Osteocyte (in vitro differentiated cells): ENCODE results near the gene ABCG2. TPM values are rescaled to one million over a fixed set of nuclear protein-coding genes. Genes with fewer than 3 reads are reported as not detected.

ENCODE experiments used
- DNase-seq: peaks from one replicate; pipeline ENCODE4 v3.0.0; 2021; ENCODE audit warnings: mixed read lengths; ENCODE audit not compliant: unreplicated experiment; ENCODE audit errors: extremely low spot score
- H3K27ac Mint-ChIP-seq: one replicate; pipeline ENCODE4 v1.8.0; 2021; ENCODE audit warnings: mild to moderate bottlenecking, mixed read lengths; ENCODE audit not compliant: unreplicated experiment
- H3K27me3 Mint-ChIP-seq: one replicate; pipeline ENCODE4 v1.8.0; 2021; ENCODE audit warnings: mixed read lengths; ENCODE audit not compliant: unreplicated experiment
- H3K36me3 Mint-ChIP-seq: one replicate; pipeline ENCODE4 v1.8.0; 2021; ENCODE audit warnings: mixed read lengths; ENCODE audit not compliant: unreplicated experiment
- H3K4me1 Mint-ChIP-seq: one replicate; pipeline ENCODE4 v1.8.0; 2021; ENCODE audit warnings: mixed read lengths; ENCODE audit not compliant: unreplicated experiment
- H3K4me3 Mint-ChIP-seq: one replicate; pipeline ENCODE4 v1.8.0; 2021; ENCODE audit warnings: mild to moderate bottlenecking, moderate library complexity, mixed read lengths; ENCODE audit not compliant: unreplicated experiment
- H3K9me3 Mint-ChIP-seq: one replicate; pipeline ENCODE4 v1.8.0; 2021; ENCODE audit warnings: mixed read lengths; ENCODE audit not compliant: unreplicated experiment
- CTCF ChIP-seq: fragments of 200-600 bp; sonication (generic); IDR thresholded peaks from 2 replicates; pipeline ENCODE4 v1.5.0; 2021; ENCODE audit warnings: antibody characterized with exemption, mild to moderate bottlenecking, moderate library complexity
- total RNA-seq: library from RNA; stranded (reverse); gene quantifications from 2 replicates; pipeline ENCODE4 v1.2.1, GENCODE V29; 2021

ABCG2 gene
- total RNA-seq, 1 donor from 2014 or later = 0.24 TPM

GRCh38 chr4:88054229-88054628 is 104.2 kb downstream of the ABCG2 start:
- peaks cover 41% of the 10 kb centered on the region for H3K36me3 Mint-ChIP-seq
- no peak overlapping the region for H3K27ac Mint-ChIP-seq
- TF ChIP-seq CTCF = no peak
- no peak overlapping the region for H3K4me3 Mint-ChIP-seq
- no peaks in the 10 kb centered on the region for H3K9me3 Mint-ChIP-seq
- H3K27me3 Mint-ChIP-seq = no peaks in the 10 kb centered on the region
- H3K4me1 Mint-ChIP-seq = no peaks in the 10 kb centered on the region
- DNase-seq = no peak

GRCh38 chr4:88045021-88045420 is 113.4 kb downstream of the ABCG2 start:
- no peak overlapping the region for H3K4me3 Mint-ChIP-seq
- H3K27ac Mint-ChIP-seq = no peak overlapping the region
- no peak for TF ChIP-seq CTCF
- H3K4me1 Mint-ChIP-seq = no peaks in the 10 kb centered on the region
- DNase-seq = no peak
- H3K9me3 Mint-ChIP-seq = no peaks in the 10 kb centered on the region
- peaks cover 51% of the 10 kb centered on the region for H3K36me3 Mint-ChIP-seq
- no peaks in the 10 kb centered on the region for H3K27me3 Mint-ChIP-seq

- Mint-ChIP-seq H3K4me3 (no peak overlapping the region), H3K36me3 (peaks cover 52% of the 10 kb centered on the region), H3K27ac (no peak overlapping the region), H3K27me3 (no peaks in the 10 kb centered on the region), H3K4me1 (no peaks in the 10 kb centered on the region), H3K9me3 (no peaks in the 10 kb centered on the region)
- no peak for TF ChIP-seq CTCF
- no peak for DNase-seq
Observed at GRCh38 chr4:88043586-88044340, 114.7 kb downstream of the ABCG2 start.

- TF ChIP-seq CTCF = no peak
- no peak for DNase-seq
- Mint-ChIP-seq H3K9me3 (no peaks in the 10 kb centered on the region), H3K27me3 (no peaks in the 10 kb centered on the region), H3K4me1 (no peaks in the 10 kb centered on the region), H3K36me3 (peaks cover 51% of the 10 kb centered on the region), H3K27ac (no peak overlapping the region), H3K4me3 (no peak overlapping the region)
Observed at GRCh38 chr4:88043001-88043400, 115.4 kb downstream of the ABCG2 start.

- H3K36me3 Mint-ChIP-seq = peaks cover 53% of the 10 kb centered on the region
- no peaks in the 10 kb centered on the region for H3K9me3 Mint-ChIP-seq
- DNase-seq = no peak
- no peak overlapping the region for H3K27ac Mint-ChIP-seq
- no peak for TF ChIP-seq CTCF
- H3K4me3 Mint-ChIP-seq = no peak overlapping the region
- no peaks in the 10 kb centered on the region for H3K4me1 Mint-ChIP-seq
- no peaks in the 10 kb centered on the region for H3K27me3 Mint-ChIP-seq
Observed at GRCh38 chr4:88041626-88042025, 116.8 kb downstream of the ABCG2 start.
